ENCODE results near the gene TMEM263.
"Not testable (repeated sequence)": the region's sequence is repeated elsewhere in the genome, so short reads cannot be mapped to it uniquely, and the experiment has no call there.

The TMEM263 gene
- 25.5 to 32.7 (median 31.9) reads per million in 4 experiments for total RNA-seq

DNA sequence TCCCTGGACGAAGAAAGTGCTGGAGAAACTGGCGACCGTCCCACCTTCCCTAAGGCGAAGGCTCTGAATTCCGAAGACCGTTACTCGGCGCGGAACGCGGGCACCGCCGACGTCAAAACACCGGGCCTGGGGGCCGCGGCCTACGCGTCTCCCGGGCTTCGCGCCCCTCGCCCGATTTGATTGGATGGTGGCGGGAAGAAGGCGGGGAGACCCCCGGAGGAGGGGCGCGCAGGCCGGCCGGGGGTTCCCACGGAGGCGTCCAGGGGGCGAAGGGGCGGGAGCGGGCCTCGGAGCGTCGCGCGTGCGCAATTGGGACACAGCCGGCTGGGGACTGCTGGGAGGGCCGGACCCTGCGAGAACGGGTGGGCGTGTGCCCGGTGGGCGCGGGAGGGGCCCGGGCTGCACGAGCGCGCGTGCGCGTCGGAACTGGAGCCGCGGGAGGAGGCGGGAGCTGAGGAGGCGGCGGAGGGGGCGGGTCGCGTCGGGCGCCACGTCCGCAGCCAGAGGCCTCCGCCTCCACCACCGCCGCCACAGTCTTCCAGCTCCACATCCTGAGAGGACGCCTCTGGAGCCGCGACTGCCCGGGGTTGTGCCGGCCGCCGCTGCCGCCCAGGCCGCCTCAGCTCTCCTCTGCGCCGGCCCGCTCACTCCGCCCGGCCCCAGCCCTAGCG, at the start of gene TMEM263:
Gene TMEM263 (plus strand): TSS at position 531 of the 671 bp plus-strand sequence. CDS start 11,210 bp downstream, outside the sequence.
- DNase-seq, result peak; percentile 92

DNA sequence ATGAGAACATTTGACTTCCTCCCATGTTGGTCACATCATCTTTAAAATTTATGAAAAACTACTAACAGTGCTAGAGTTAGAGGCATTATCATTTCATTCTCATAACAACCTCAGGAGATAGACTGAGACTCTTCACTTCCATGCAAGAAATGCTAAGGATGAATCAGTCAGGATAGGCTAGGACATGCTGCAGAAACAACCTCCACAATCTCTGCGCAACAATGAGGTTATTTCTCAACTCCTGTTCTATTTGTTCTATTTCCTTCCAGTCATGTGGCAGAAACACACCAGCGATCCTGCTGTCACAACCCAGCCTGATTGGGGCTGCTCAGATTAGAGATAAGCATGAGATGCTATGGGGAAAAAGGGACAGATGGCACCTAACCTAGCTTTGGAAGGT, 49.0 kb upstream of the TMEM263 start:
- DNase-seq, result no peak

DNA sequence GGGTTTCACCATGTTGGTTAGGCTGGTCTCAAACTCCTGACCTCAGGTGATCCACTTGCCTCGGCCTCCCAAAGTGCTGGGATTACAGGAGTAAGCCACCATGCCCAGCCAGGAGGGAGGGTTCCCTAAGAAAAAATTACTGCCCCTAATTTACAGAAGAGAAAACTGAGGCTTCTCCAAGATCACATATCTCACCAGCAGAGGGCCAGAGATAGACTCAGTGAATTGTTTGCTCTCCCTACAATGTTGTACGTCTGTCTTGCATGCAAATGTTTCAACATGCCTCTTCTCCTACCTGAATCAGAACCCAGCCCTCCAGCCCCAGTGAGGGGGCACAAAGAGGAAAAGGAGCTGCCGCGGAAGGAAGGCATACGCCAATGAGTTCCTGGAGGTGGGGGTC, 48.3 kb upstream of the TMEM263 start:
- no peak for DNase-seq

DNA sequence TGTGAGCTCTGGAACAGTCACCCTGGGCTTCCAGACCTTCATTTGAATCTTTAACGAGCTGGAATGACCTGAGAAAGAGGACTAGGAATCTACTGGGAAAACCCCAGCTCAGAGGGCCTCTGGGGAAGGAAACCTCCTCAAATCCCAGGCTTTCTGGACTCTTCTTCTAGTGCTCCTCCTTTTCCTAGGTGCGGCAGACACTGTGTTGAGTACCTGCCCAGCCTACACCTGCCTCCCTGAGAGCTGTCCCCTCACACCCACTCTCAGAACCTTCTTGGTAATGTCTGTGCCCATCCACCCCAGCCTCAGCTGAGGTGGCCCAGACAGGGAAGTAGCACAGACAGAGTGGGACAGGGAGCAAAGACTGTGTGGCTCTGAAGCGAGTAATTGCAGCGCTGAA, 47.9 kb upstream of the TMEM263 start:
- DNase-seq, result no peak

DNA sequence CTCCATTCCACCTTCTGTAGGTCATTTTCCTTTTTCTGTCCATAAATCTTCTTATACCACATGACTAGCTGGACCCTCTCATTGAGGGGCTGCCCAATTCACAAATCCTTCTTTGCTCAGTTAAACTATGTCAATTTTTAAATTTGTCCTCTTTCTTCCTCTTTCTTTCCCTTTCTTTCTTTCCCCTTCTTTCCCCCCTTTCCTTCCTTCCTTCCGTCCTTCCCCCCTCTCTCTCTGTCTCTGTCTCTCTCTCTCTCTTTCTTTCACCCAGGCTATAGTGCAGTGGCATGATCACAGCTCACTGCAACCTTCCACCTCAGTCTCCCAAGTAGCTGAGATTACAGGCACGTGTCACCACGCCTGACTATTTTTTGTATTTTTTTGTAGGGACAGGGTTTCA, 47.1 kb upstream of the TMEM263 start:
- no peak for DNase-seq

DNA sequence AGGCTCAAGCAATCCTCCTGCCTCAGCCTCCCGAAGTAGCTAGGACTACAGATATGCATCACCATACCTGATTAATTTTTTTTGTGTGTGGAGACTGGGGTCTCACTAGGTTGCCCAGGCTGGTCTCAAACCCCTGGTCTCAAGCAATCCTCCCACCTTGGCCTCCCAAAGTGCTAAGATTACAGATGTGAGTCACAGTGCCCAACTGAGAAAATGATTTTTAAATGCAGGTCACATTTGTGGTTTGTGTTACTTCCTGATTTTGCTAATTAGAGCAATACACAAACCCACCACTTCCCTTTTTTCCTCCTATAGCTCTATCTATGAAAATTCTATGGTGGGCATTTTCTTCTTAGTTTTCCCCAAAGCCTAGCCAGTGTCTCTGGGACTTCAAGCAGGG, 45.5 kb upstream of the TMEM263 start:
- no peak for DNase-seq

DNA sequence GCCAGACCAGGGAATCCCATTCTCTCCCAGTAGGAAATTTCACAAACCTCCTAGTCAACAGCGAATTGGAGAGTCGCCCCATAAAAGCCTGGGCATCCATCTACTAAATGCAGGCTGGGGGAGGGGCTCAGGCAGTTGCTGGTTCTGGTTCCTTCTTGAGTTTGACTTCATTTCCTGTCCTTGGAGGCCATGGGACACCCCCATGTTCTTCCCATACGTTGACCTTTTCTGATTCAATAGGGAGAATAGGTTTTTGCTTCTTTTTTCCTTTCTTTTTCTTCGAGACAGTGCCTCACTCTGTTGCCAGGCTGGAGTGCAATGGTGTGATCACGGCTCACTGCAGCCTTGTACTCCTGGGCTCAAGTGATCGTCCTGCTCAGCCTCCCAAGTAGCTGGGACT, 44.1 kb upstream of the TMEM263 start:
- no peak for DNase-seq

DNA sequence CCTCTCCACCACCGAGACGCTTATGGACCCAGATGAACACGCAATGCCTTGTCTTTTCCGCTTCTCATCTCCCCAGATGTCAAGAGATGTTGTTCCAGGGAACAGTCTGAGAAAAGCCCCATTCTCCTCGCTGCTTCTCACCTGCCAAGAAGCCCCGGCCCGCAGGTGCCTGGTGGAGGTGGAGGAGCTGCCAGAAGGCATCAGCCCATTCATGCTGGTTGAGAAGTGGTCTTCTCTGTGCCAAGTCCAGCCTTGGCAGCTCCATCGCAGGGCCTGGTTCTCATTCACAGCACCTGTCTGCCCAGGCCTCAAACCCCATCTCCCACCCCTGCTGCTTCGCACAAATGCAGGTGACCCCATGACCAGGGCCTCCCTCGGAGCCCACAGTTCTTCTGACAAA, 42.3 kb upstream of the TMEM263 start:
- no peak for DNase-seq

DNA sequence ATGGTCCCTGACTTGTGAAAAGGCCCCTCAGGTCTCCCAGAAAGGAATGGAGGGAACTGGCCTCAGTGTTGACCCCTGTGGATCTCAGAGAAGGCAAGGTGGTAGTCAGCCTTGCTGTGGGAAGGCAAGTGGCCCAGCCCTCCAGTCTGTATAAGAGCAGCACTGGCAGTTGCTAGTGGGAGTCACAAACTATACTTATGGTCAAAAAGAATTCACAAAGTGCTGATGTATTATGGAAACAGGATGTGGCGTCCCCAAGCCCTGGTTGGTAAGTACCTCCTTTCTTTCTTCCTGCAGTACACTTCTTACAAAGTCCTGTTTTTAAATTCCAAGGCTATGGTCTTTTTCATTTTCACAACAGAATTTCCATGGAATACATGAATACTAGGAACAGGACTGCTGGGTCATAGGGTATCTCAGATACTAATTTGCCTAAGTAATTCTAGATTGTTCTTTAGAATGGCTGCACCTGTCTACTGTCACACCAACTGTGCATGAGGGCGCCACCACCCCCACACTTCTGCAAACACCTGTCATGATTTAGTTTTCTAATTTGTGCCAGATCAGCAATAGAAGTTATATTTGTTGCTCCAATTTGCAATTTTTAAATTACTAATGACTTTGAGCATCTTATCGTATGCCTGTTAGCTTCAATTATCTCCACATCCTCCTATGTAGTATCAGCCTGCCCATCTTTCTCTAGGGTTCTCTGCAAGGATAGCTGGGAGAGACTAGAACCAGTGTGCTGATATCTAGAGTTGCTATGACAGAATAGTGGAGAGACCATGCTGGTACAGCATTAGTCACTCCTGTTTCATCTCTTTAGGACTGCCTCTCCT, 40.7 kb upstream of the TMEM263 start:
- no peak for DNase-seq

DNA sequence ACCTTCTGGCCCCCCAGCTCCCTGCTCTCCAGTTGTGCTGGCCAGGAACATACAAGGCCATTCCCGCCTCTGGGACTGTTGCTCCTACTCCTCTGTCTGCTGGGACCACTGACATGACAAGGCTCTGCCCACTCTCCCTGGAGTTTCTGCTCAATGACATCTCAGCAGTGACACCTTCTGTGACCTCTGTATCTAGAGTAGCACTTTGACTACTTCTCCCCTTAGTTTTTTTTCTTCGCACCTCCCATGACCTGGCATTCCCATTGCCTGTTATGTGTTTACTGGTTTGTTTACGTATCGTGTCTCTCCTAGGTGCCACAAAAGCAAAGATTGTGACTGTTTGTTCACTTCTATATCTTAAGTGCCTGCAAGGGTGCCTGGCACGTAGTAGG, 40.1 kb upstream of the TMEM263 start:
- no peak for DNase-seq

DNA sequence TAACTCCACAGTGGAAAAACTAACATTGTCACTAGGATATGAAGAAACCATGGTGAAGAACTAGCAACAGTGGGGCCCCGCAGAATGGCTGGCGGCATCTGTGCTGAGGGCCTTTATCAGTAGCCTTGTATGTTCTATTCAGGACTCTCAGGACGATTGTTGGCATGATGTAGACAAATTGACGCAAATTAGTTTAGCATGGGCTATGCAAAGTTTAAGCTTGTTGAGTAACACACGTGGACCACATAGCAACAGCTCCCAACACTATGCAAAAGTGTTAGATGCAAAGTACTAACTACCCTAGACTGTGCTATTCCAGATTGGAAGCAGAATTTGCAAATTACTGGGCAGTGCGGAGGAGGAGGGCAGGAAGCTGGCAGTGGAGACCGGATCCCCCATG, 38.2 kb upstream of the TMEM263 start:
- DNase-seq, result no peak

DNA sequence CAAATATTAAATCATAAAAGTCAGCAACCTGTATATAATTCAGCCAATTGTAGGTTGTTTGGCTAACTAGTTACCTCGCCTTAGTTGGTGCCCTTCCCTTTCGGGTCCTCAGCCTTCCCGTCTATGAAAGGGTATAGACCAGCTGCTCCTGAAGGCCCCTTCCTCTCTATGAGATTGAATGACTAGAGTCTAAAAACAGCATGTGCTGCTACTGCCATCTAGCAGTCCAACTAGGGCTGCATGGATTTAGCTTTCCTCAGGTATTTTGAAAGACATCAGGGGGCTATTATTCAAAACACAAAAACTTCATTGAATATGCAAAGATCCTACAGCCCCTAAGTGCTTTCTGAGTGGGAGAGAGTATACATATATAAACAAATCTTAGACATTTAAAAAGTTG, 37.0 kb upstream of the TMEM263 start:
- no peak for DNase-seq

DNA sequence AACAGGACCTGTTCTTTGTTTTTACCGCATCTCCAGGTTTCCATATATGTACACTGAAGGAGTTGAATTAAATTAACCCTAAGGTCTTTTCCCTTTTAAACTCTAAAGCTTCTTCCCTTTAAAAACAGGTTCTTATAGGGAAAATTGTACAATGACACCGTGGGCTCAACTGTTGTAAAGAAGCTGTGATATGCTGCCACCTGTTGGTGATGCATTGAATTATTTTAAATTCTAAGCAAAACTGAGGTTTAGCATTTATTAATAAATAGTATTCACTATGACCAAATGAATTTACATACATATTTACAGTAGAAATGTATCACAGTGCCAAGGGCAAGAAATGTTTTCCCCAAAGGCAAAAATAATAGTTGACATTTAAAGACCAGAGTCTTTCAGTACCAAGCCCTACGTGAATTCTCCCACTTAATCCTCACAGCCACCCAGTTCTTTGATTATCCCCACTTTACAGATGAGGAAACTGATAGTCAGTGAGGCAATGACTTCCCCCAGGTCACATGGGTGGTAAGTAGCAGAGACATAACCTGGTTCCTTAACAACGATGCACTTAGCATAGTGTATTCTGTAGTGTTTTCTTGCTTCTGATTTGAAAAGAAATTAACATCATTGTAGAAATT, 35.7 kb upstream of the TMEM263 start:
- no peak for DNase-seq

DNA sequence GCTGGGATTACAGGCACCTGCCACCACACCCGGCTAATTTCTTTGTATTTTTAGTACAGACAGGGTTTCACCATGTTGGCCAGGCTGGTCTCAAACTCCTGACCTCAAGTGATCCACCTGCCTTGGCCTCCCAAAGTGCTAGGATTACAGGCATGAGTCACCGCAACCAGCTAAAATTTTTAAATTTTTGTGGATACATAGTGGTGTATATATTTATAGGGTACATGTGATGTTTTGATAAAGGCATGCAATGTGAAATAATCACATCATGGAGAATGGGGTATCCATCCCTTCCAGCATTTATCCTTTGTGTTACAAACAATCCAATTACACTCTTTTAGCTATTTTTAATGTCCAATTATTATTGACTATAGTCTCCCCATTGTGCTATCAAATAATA, 33.7 kb upstream of the TMEM263 start:
- not testable (repeated sequence) for DNase-seq

DNA sequence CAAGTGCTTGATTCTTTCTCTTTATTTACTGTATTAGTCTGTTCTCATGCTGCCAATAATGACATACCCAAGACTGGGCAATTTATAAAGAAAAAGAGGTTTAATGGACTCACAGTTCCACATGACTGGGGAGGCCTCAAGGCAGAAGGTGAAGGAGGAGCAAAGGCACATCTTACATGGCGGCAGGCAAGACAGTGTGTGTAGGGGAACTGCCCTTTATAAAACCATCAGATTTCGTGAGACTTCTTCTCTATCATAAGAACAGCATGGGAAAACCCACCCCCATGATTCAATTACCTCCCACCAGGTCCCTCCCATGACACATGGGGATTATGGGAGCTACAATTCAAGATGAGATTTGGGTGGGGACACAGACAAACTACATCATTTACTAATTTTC, 32.1 kb upstream of the TMEM263 start:
- not testable (repeated sequence) for DNase-seq

DNA sequence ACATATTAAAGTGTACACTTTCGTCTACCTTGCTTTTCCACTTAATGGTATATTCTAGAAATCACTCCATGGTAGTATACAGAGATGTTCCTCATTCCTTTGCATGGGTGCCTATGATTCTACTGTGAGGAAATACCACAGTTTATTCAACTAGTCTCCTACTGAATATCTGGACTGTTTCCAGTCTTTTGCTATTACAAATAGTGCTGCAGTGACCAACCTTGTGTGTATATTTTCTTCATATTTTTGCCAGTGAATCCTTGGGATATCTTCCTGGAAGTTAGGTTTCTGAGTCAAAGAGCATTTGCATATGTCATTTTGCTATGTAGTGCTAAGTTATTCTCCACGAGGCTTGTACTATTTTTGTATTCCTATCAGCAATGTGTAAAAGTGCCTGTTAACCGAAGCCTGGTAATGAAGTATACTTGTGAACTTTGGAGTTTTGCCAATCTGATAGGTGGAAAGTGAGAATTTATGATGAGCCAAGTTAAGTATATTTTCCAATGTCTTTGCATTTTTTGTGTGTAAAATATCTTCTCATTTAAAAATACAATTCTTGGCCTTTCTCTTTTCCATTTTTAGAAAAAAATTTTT, 31.3 kb upstream of the TMEM263 start:
- no peak for DNase-seq

DNA sequence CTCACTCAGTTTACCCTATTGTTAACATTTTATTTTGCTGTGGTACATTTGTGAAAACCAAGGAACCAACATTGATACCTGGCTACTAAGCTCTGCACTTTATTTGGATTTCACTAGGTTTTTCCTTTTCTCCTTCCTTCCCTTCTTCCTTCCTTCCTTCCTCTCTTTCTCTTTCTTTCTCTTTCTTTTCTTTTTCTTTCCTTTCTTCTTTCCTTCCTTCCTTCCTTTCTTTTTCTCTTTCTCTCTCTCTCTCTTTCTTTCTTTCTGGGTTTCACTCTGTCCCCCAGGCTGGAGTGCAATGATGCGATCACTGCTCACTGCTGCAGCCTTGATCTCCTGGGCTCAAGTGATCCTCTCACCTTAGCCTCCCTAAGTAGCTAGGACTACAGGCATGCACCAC, 29.1 kb upstream of the TMEM263 start:
- DNase-seq, result no peak

DNA sequence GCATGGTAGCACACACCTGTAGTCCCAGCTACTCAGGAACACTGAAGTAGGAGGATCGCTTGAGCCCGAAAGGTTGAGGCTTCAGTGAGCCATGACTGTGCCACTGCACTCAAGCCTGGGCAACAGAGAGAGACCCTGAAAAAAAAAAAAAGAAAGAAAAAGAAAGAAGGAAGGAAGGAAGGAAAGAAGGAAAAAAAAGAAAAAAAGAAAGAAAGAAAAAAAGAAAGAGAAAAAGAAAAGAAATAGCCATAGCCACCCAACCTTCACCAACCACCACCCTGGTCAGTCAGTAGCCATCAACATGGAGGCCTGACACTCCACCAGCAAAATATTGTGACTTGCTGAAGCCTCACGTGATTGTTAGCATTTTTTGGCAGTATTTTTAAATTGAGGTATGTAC, 21.4 kb upstream of the TMEM263 start:
- no peak for DNase-seq

DNA sequence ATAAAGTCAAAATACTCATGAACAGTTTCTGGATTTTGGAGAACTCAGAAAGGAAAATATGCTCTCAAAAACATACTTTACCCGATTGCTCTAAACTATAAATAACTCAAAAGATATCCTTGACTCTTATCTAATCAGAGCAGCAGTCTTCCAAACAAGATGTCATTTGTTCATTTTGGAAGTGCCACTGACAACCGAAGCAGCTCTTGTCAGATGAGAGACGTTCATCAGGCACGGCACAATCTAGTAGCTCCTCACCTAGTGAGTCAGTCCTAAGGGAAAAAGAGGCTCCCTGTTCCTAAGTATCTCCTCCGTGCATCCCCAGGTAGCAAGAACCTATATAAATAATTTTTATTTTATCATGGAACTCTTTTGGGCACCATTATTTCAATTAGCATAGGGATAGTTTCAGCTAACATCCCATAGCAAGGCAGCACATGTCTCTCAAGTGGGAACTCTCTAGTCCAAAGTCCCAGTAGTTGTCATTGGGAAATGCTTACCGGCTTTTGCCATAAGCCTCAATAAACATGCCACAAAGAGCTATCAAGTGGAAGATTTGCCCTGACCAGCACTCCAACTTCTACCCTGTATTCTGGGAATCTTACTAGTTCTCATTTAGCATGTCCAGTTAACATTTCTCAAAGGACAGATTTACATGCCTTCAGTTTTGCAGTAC, 14.1 kb upstream of the TMEM263 start:
- no peak for DNase-seq

DNA sequence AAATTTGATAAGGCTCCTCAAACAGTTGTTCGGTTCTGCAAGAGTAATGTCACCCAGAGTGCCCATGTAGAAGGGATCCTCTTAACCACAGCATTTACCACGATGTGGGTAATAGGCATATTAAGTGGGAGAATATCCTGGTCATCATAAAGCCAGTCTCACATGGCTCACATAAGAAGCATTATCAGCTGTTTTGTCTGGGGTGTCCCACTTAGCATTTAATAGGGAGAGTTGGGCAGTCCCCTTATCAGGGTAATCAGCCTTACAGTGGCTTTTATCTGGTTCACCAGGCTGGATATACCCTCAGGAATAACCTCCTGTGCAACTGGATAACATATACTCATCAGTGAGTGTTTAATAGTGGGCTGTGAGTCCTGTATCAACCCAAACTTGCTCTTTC, 12.9 kb upstream of the TMEM263 start:
- no peak for DNase-seq

DNA sequence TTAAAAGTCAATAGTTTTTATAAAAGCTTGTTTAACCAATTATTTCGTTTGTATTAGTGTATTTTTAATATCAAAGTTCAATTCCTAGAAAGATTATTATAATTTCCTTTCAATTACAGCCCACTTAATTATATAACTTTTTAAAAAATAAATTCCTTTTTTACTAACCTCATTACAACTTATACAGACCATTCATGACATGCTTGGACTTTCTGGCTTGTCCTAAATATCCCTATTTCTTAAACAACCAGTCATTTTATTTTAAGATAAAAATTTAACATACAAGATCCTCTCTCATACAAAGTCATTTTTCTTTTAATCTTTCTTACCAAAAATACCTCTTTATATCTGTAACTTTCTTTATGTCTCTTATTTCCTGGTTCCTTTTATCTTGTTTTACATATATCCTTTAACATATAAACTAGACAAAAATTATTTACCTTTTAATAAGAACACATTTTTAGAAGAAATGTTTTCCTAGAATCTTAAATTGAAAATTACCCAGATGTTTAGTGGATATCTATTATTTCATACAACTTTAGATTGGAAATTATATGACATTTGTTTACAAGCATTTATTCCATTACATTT, 10.4 kb upstream of the TMEM263 start:
- no peak for DNase-seq

DNA sequence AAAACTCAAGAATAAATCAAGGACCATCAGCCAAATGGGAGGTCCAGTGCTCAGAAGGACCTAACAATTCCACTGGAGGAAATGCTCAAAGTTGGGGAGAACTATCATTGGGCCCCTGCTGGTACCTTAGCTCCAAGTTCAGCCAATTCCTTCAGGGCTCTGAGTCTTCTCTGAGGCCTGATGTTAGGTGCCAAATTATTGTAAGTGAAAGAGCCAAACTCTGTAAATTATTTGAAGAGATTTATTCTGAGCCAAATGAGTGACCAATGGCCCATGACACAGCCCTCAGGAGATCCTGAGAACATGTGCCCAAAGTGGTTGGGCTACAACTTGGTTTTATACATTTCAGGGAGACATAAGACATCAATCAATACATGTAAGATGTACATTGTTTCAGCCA, 8.2 kb upstream of the TMEM263 start:
- no peak for DNase-seq

DNA sequence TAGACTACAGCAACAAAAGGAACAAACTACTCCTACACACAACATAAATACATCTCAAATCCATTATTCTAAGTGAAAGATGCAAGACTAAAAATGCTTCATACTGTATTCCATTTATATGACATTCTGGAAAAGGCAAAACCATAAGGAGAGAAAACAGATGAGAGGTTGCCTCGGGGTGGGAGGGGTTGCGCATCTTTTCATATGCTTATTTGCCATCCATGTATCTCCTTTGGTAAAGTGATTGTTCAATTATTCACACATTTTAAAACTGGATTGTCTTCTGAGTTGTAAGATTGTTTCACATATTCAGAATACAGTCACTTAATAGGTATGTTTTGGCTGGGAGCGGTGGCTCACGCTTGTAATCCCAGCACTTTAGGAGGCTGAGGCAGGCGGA, 5.1 kb upstream of the TMEM263 start:
- no peak for DNase-seq

Measured in effector CD8-positive, alpha-beta T cell (primary cell).